D721Med (cell line): ENCODE data around the gene GRAMD2B.

Experiments
- DNase-seq: peaks from one replicate; pipeline ENCODE4 v3.0.0; 2011; ENCODE audit warnings: low spot score; ENCODE audit not compliant: insufficient read length
- FAIRE-seq: peaks from 2 replicates; lab custom pipeline; 2011; peaks lifted over from hg19 to GRCh38; lab: Jason Lieb, UNC
- CTCF ChIP-seq: IDR thresholded peaks from 2 replicates; pipeline ENCODE4 v1.5.1; 2012; ENCODE audit warnings: mild to moderate bottlenecking, control low read depth; ENCODE audit not compliant: insufficient read depth; ENCODE audit errors: missing control alignments

The GRAMD2B gene

DNA sequence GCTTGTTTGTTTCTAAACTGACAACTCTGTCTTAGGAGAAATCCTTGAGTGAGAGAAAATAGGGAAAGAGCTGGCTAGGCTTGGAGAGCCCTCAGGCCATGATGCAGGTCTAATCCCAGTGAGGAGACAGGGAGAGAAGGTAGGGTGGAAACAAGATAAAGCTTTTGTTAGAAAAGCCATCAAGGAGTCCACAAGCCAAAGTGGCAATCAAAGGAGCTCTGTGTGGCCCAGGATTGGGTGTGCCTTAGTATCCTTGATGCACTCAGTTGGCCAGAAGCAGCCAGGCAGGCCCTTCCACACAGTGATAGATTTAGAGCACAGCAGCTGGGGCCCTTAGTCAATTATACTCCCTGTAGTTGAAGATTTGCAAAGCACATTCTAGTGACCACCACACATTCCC is 97.9 kb downstream of the GRAMD2B start:
- FAIRE-seq (no peak), DNase-seq (no peak)
- TF ChIP-seq CTCF: no peak

GRCh38 chr5:126523818-126524510 is 100.8 kb downstream of the GRAMD2B start:
- FAIRE-seq: no peak
- DNase-seq: no peak
- no peak for TF ChIP-seq CTCF

DNA sequence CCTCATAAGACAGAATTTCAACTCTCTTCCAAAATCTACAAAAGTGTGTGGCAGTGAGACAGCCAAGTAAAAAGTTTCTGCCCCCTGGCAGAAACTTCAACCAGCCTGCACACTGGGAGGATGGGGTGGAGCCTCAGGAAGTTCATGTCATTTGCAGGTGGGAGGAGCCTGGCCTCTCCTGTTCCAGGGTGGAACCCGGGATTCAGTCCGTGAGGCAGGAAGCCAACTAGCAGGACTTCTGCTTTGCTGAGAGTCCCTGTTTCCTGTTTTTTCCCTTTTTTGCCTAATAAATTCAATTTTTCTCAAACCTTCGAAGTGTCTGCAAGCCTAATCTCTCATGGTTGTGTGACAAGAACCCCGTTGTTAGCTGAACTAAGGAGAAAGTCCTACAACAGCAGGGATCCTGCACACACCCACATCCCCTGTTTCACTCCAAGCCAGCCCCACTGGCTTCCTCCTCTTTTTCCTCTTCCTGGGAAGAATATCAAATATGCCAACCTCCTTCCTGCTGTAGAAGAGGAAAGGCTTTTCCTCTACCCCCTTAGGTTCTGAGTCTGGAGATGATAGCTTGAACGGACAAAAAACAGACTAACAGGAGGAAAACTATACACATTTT is 102.5 kb downstream of the GRAMD2B start:
- FAIRE-seq (no peak), DNase-seq (no peak)
- TF ChIP-seq CTCF: no peak

DNA sequence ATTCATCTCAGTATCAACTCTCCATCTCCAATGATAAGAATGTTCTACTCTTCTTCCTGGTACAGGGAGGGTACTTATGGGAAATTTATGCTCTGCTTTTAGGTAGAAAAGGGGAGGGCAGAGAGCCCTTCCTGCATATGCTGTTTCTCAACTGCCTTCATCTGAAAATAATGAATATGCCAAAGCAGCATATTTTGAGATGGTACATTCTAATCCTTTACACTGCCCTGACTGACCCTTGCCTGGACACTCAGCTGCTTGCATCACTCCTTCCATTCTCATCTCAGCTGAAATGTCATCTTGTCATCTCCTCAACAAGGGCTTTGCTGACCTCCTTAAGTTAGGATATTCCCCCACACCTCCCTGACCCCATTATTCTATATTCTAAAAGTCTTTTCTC is 103.3 kb downstream of the GRAMD2B start:
- no peak for FAIRE-seq
- DNase-seq: no peak
- TF ChIP-seq CTCF: no peak

GRCh38 chr5:126527158-126527557 is 103.9 kb downstream of the GRAMD2B start:
- DNase-seq (no peak), FAIRE-seq (no peak)
- no peak for TF ChIP-seq CTCF

DNA sequence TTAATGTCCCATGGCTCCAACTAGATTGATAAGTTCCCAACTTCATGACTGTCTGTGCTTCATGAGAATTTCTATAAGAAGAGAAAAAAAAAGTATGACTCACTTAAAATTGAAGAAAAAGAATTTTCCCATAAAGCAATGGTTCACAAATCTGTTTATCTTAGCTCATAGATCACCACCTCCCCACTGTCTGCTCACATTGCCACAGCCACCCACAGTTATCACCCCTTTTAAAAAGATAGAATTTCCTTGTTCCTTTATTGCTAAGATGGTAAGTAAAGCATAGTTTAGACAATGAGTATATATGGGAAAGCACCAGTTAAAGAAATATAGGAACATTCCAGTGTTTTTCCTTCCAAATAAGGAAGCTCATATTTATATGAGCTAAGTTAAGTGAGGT is 104.7 kb downstream of the GRAMD2B start:
- no peak for TF ChIP-seq CTCF
- no peak for FAIRE-seq
- no peak for DNase-seq

- TF ChIP-seq CTCF: no peak
- no peak for FAIRE-seq
Measured at GRCh38 chr5:126531543-126532120, 108.4 kb downstream of the GRAMD2B start.

More at GRCh38 chr5:126531543-126532120, 108.4 kb downstream of the GRAMD2B start:
- DNase-seq: no peak
